Measurements from ENCODE around the gene PRELID1.

- no peak for TF ChIP-seq YY1 (IDR thresholded peaks at IDR 0.05; ENCODE audit: insufficient read depth, insufficient read length)
- TF ChIP-seq ZNF274 (IDR thresholded peaks at IDR 0.05; ENCODE audit: low read depth, low read length), result no peak
- TF ChIP-seq SUZ12 (IDR thresholded peaks at IDR 0.05; ENCODE audit: extremely low read depth, insufficient read depth, insufficient read length), result no peak
Observed at GRCh38 chr5:177276886-177277285, 26.7 kb upstream of the PRELID1 start.

Data from NT2/D1 (cell line).